Mesothelial cell of epicardium (in vitro differentiated cells): ENCODE results near the gene CHEK2. TPM values are rescaled to one million over a fixed set of nuclear protein-coding genes. Genes with fewer than 3 reads are reported as not detected.

Experiments used
- DNase-seq, 2 experiments: peaks; one replicate each; pipeline ENCODE4 v3.0.0; 2021; ENCODE audit warnings: low spot score in 2 of 2; ENCODE audit not compliant: unreplicated experiment in 2 of 2
- H3K27ac Mint-ChIP-seq: 2 replicates; pipeline ENCODE4 v1.8.0; 2021; ENCODE audit warnings: mixed read lengths
- H3K27me3 Mint-ChIP-seq: 2 replicates; pipeline ENCODE4 v1.8.0; 2021; ENCODE audit warnings: low read depth, mixed read lengths
- H3K36me3 Mint-ChIP-seq: 2 replicates; pipeline ENCODE4 v1.8.0; 2021; ENCODE audit warnings: mixed read lengths
- H3K4me1 Mint-ChIP-seq: 2 replicates; pipeline ENCODE4 v1.8.0; 2021; ENCODE audit warnings: mixed read lengths
- H3K4me3 Mint-ChIP-seq: 2 replicates; pipeline ENCODE4 v1.8.0; 2021; ENCODE audit warnings: mild to moderate bottlenecking, moderate library complexity, mixed read lengths
- H3K9me3 Mint-ChIP-seq: 2 replicates; pipeline ENCODE4 v1.8.0; 2021; ENCODE audit warnings: mixed read lengths
- total RNA-seq: library from RNA; stranded (reverse); gene quantifications from 3 replicates; pipeline ENCODE4 v1.2.1, GENCODE V29; 2021
- TF ChIP-seq, protein P1 (sequence below): fragments of 200-600 bp; sonication (generic); IDR thresholded peaks from one replicate; pipeline ENCODE4 v1.5.0; 2021; ENCODE audit warnings: antibody characterized with exemption; ENCODE audit not compliant: unreplicated experiment

The CHEK2 gene
- total RNA-seq, 1 donor from 2014 or later = 22.9 TPM

GRCh38 chr22:28647216-28647615 lies 94.4 kb downstream of the CHEK2 start:
- DNase-seq = no peak
- H3K27me3 Mint-ChIP-seq = no peaks in the 10 kb centered on the region
- TF ChIP-seq, protein P1, sequence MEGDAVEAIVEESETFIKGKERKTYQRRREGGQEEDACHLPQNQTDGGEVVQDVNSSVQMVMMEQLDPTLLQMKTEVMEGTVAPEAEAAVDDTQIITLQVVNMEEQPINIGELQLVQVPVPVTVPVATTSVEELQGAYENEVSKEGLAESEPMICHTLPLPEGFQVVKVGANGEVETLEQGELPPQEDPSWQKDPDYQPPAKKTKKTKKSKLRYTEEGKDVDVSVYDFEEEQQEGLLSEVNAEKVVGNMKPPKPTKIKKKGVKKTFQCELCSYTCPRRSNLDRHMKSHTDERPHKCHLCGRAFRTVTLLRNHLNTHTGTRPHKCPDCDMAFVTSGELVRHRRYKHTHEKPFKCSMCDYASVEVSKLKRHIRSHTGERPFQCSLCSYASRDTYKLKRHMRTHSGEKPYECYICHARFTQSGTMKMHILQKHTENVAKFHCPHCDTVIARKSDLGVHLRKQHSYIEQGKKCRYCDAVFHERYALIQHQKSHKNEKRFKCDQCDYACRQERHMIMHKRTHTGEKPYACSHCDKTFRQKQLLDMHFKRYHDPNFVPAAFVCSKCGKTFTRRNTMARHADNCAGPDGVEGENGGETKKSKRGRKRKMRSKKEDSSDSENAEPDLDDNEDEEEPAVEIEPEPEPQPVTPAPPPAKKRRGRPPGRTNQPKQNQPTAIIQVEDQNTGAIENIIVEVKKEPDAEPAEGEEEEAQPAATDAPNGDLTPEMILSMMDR = no peak
- H3K27ac Mint-ChIP-seq = no peak overlapping the region
- no peak overlapping the region for H3K4me3 Mint-ChIP-seq
- H3K4me1 Mint-ChIP-seq = no peaks in the 10 kb centered on the region
- H3K36me3 Mint-ChIP-seq = peaks cover 9% of the 10 kb centered on the region
- peaks cover 7% of the 10 kb centered on the region for H3K9me3 Mint-ChIP-seq

GRCh38 chr22:28639321-28639720 lies 102.3 kb downstream of the CHEK2 start:
- peaks cover 6% of the 10 kb centered on the region for H3K36me3 Mint-ChIP-seq
- H3K9me3 Mint-ChIP-seq = peaks cover 12% of the 10 kb centered on the region

More at GRCh38 chr22:28639321-28639720, 102.3 kb downstream of the CHEK2 start:
- H3K27me3 Mint-ChIP-seq = no peaks in the 10 kb centered on the region
- no peak for DNase-seq
- no peaks in the 10 kb centered on the region for H3K4me1 Mint-ChIP-seq
- no peak overlapping the region for H3K4me3 Mint-ChIP-seq
- H3K27ac Mint-ChIP-seq = no peak overlapping the region
- TF ChIP-seq, protein P1 = no peak

Other genes starting within 250 kb of the CHEK2 start
- gene TTC28, start 62.0 kb downstream of the CHEK2 start, total RNA-seq = 91.7 to 95.9 TPM (median 92.7 TPM) in 3 replicates
- gene HSCB, start 219 bp upstream of the CHEK2 start, total RNA-seq = 15.0 to 18.7 TPM (median 15.7 TPM) in 3 replicates
- 22.4 to 22.9 TPM (median 22.8 TPM) in 3 replicates for gene CCDC117, start 30.9 kb upstream of the CHEK2 start, total RNA-seq
- 71.9 to 73.1 TPM (median 72.7 TPM) in 3 replicates for gene XBP1, start 58.7 kb upstream of the CHEK2 start, total RNA-seq
- 35.9 to 37.3 TPM (median 36.4 TPM) in 3 replicates for gene ZNRF3, start 141.8 kb upstream of the CHEK2 start, total RNA-seq